Natural killer cell (primary cell): Measurements from ENCODE around the gene DMPK. TPM values are rescaled to one million over a fixed set of nuclear protein-coding genes. Genes with fewer than 3 reads are reported as not detected.

Source experiments
- ATAC-seq, 3 donors: fragments of 150-1000 bp in 2 of 3; fragments of 200-7000 bp in 1 of 3; cut with Tn5 transposase; 1 replicate in 1 of 3; 2 replicates in 2 of 3; pipeline ENCODE4 v1.10.0; 2021; ENCODE audit warnings: mild to moderate bottlenecking in 2 of 3, moderate library complexity in 2 of 3
- DNase-seq, 2 donors: peaks; one replicate each; pipeline versions ENCODE4 v3.0.0 to v3.0.0-alpha.2; 2013 to 2021; ENCODE audit warnings: mixed read lengths in 1 of 2
- H3K27ac ChIP-seq: one replicate; pipeline ENCODE4 v1.5.1; 2013; ENCODE audit warnings: mild to moderate bottlenecking, low read length
- H3K27me3 ChIP-seq: one replicate; pipeline ENCODE4 v1.6.1; 2013; ENCODE audit warnings: low read length; ENCODE audit not compliant: control insufficient read depth, insufficient read depth
- H3K36me3 ChIP-seq: one replicate; pipeline ENCODE4 v1.6.1; 2013; ENCODE audit warnings: low read length; ENCODE audit not compliant: control insufficient read depth, insufficient read depth
- H3K4me1 ChIP-seq: one replicate; pipeline ENCODE4 v1.6.1; 2013; ENCODE audit warnings: low read length; ENCODE audit not compliant: control insufficient read depth, insufficient read depth
- H3K4me3 ChIP-seq: one replicate; pipeline ENCODE4 v1.5.1; 2013; ENCODE audit warnings: low read length
- H3K9me3 ChIP-seq: one replicate; pipeline ENCODE4 v1.6.1; 2013; ENCODE audit warnings: low read length; ENCODE audit not compliant: control insufficient read depth, insufficient read depth
- H3K27ac Mint-ChIP-seq, 2 donors: one replicate each; pipeline ENCODE4 v1.8.0; 2022; ENCODE audit warnings: mild to moderate bottlenecking in 2 of 2, mixed read lengths in 2 of 2, moderate library complexity in 1 of 2
- H3K27me3 Mint-ChIP-seq, 2 donors: one replicate each; pipeline ENCODE4 v1.8.0; 2022; ENCODE audit warnings: low read depth in 2 of 2, mixed read lengths in 2 of 2
- H3K36me3 Mint-ChIP-seq: one replicate; pipeline ENCODE4 v1.8.0; 2022; ENCODE audit warnings: mixed read lengths
- H3K4me1 Mint-ChIP-seq, 2 donors: one replicate each; pipeline ENCODE4 v1.8.0; 2022; ENCODE audit warnings: mixed read lengths in 2 of 2
- H3K4me3 Mint-ChIP-seq: one replicate; pipeline ENCODE4 v1.8.0; 2022; ENCODE audit warnings: mild to moderate bottlenecking, moderate library complexity, mixed read lengths
- H3K9me3 Mint-ChIP-seq, 2 donors: one replicate each; pipeline ENCODE4 v1.8.0; 2022; ENCODE audit warnings: mixed read lengths in 2 of 2
- WGBS: methylation state at CpG from one replicate; pipeline ENCODE4 v1.1.7; 2013; ENCODE audit warnings: missing lambda C conversion rate; ENCODE audit not compliant: insufficient coverage; 5-methylcytosine and 5-hydroxymethylcytosine counted together
- intact Hi-C: fragments of 100-400 bp; cut with micrococcal nuclease; formaldehyde crosslinking; loops from one replicate; pipeline ENCODE4 v1.14.2; 2022
- total RNA-seq, 4 donors: library from RNA; stranded (reverse); fragments of 120-200 nt in 1 of 4; gene quantifications; one replicate each; pipeline versions ENCODE4 v1.2.3 to v1.2.4, GENCODE V29; 2013 to 2022
- TF ChIP-seq, protein P1 (sequence below): fragments of 200-600 bp; IDR thresholded peaks from one replicate; pipeline ENCODE4 v1.8.0; 2022; ENCODE audit warnings: antibody characterized with exemption

The DMPK gene
- total RNA-seq, 3 donors from 2014 or later (not counting 1 experiment from before 2014, with no cell fraction given): 48.1 to 67.5 (median 49.8) TPM

DNA sequence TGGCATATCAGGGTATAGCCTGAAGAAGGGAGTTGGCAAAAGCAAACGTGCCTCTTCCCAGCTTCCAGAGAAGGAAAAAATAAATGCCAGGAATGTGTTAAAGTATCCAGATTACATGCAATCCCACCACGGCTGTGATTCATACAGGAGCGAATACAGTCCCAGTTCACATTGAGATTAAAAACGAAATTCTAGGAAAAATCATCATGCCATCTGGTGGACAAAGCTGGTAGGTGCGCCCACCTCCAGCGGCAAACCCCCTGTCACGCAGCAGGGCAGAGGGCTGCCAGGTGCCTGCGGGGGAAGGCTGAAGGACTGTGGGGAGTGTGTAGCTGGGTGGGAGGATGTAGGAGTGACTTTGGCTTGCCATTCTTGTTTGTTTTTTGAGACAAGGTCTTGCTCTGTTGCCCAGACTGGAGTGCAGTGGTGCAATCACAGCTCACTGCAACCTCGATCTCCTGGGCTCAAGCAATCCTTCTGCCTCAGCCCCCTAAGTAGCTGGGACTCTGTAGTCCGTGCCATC lies 16.8 kb upstream of the DMPK start:
- DNase-seq: peak; percentile 55 to 83
- peaks cover 0 to 18% of the 10 kb centered on the region in 2 donors for H3K27me3 Mint-ChIP-seq

DNA sequence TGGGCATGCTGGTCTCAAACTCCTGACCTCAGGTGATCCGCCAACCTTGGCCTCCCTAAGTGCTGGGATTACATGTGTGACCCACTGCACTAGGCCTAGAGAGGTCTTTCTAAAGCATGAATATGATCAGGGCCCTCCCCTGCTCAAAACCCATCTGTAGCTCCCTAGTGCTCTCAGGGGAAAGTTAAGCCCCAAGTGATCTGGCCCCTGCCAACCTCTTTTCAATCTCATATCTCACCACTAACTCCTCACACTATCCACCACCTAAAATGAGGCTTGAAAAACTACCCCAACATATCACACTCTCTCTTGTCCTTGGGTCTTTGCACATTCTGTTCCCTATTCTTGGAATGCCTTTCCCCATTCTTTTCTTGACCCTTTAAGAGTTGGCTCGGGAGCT lies 12.3 kb upstream of the DMPK start:
- no peaks in the 10 kb centered on the region for H3K9me3 Mint-ChIP-seq
- peaks cover 5% of the 10 kb centered on the region for H3K27me3 ChIP-seq
- TF ChIP-seq, protein P1, sequence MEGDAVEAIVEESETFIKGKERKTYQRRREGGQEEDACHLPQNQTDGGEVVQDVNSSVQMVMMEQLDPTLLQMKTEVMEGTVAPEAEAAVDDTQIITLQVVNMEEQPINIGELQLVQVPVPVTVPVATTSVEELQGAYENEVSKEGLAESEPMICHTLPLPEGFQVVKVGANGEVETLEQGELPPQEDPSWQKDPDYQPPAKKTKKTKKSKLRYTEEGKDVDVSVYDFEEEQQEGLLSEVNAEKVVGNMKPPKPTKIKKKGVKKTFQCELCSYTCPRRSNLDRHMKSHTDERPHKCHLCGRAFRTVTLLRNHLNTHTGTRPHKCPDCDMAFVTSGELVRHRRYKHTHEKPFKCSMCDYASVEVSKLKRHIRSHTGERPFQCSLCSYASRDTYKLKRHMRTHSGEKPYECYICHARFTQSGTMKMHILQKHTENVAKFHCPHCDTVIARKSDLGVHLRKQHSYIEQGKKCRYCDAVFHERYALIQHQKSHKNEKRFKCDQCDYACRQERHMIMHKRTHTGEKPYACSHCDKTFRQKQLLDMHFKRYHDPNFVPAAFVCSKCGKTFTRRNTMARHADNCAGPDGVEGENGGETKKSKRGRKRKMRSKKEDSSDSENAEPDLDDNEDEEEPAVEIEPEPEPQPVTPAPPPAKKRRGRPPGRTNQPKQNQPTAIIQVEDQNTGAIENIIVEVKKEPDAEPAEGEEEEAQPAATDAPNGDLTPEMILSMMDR: no peak
- DNase-seq: no peak
- H3K9me3 ChIP-seq: no peaks in the 10 kb centered on the region
- H3K27ac ChIP-seq: no peak overlapping the region
- intact Hi-C loops: no loop called here
- peak overlapping the region; percentile 33 to 86 for H3K27ac Mint-ChIP-seq
- no peaks in the 10 kb centered on the region for H3K36me3 Mint-ChIP-seq
- H3K4me3 Mint-ChIP-seq: no peak overlapping the region
- H3K4me1 Mint-ChIP-seq: peaks cover 29 to 39% of the 10 kb centered on the region in 2 donors
- ATAC-seq: no peak
- 86% methylated on average over 2 of the region's 2 CpGs for WGBS
- no peak overlapping the region for H3K4me3 ChIP-seq
- peaks cover 0 to 13% of the 10 kb centered on the region in 2 donors for H3K27me3 Mint-ChIP-seq
- H3K36me3 ChIP-seq: no peaks in the 10 kb centered on the region
- H3K4me1 ChIP-seq: peaks cover 32% of the 10 kb centered on the region

More for the DNA sequence above, 16.8 kb upstream of the DMPK start:
- TF ChIP-seq, protein P1: peak; percentile 86
- Mint-ChIP-seq H3K4me3 (no peak overlapping the region), H3K36me3 (no peaks in the 10 kb centered on the region), H3K4me1 (peaks cover under 1 to 5% of the 10 kb centered on the region in 2 donors), H3K27ac (no peak overlapping the region), H3K9me3 (no peaks in the 10 kb centered on the region)
- H3K27ac ChIP-seq: no peak overlapping the region
- 9% methylated on average over 10 of the region's 10 CpGs for WGBS
- peaks cover 5% of the 10 kb centered on the region for H3K27me3 ChIP-seq
- peak; percentile 77 to 96 (median 88) for ATAC-seq
- H3K4me1 ChIP-seq: no peaks in the 10 kb centered on the region
- H3K36me3 ChIP-seq: no peaks in the 10 kb centered on the region
- H3K4me3 ChIP-seq: no peak overlapping the region
- H3K9me3 ChIP-seq: no peaks in the 10 kb centered on the region
- intact Hi-C loops: loop anchor here (1.0 kb wide), 1 partner anchor 29 kb away; no protein-coding TSS in a partner anchor

DNA sequence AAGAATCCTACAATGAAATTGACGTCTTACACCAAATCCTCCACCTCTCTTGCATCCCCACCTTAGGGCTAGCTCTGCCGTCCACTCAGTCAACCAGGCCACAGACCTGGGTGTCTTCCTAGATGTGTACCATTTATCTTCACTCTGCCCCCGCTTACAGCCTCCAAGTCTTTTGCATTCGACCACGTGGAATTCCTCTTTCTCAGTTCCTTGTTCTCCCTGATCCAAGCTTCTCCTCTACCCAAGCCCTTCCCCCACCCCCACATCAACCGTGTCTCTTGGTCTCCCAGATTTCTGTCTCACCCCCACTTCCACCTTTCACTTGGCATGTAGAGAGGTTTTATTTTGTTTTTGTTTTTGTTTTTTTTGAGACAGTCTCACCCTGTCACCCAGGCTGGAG lies 11.6 kb upstream of the DMPK start:
- Mint-ChIP-seq H3K27ac (peak overlapping the region; percentile 86 to 98), H3K4me1 (peaks cover 33 to 38% of the 10 kb centered on the region in 2 donors), H3K36me3 (peaks cover 5% of the 10 kb centered on the region), H3K27me3 (peaks cover 0 to 9% of the 10 kb centered on the region in 2 donors), H3K4me3 (peak overlapping the region; percentile 82), H3K9me3 (no peaks in the 10 kb centered on the region)
- intact Hi-C loops: loop anchor here (1.0 kb wide), 1 partner anchor 24 kb away; no protein-coding TSS in a partner anchor
- no peaks in the 10 kb centered on the region for H3K9me3 ChIP-seq
- peaks cover 7% of the 10 kb centered on the region for H3K36me3 ChIP-seq
- H3K4me3 ChIP-seq: no peak overlapping the region
- TF ChIP-seq, protein P1: no peak
- DNase-seq (no peak), ATAC-seq (no peak)
- H3K4me1 ChIP-seq: peaks cover 32% of the 10 kb centered on the region
- 31% methylated on average over 5 of the region's 6 CpGs for WGBS
- H3K27me3 ChIP-seq: peaks cover 5% of the 10 kb centered on the region
- H3K27ac ChIP-seq: no peak overlapping the region

DNA sequence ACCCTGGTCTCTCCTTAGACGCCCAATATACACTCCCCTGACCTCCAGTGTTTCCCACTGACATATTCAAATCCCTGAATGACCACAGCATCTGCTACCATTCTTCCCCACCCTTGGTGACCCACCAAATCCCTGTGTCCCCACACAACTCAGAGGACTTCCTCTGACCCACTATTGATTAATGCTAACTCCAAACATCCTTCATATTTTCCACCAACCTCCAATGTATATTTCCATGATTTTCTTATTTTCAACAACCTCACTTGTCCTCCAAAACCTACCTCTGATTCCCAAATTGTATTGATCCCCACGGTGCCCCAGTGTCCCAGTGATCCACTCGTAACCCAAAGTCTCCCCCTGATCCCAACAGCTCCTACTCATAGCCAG lies 10.9 kb upstream of the DMPK start:
- H3K4me1 ChIP-seq: peaks cover 32% of the 10 kb centered on the region
- peak overlapping the region; percentile 82 for H3K4me3 Mint-ChIP-seq
- peaks cover 34 to 42% of the 10 kb centered on the region in 2 donors for H3K4me1 Mint-ChIP-seq
- no peaks in the 10 kb centered on the region for H3K9me3 Mint-ChIP-seq
- H3K36me3 Mint-ChIP-seq: peaks cover 10% of the 10 kb centered on the region
- DNase-seq: no peak
- ATAC-seq: no peak
- peak overlapping the region; percentile 68 for H3K27ac ChIP-seq
- TF ChIP-seq, protein P1: no peak
- peaks cover 5% of the 10 kb centered on the region for H3K27me3 ChIP-seq
- intact Hi-C loops: loop anchor here (1.0 kb wide), 1 partner anchor 23 kb away; no protein-coding TSS in a partner anchor
- H3K9me3 ChIP-seq: no peaks in the 10 kb centered on the region
- peak overlapping the region; percentile 86 to 98 for H3K27ac Mint-ChIP-seq
- WGBS: 49% methylated on average over 3 of the region's 3 CpGs
- peaks cover 0 to 8% of the 10 kb centered on the region in 2 donors for H3K27me3 Mint-ChIP-seq
- H3K4me3 ChIP-seq: no peak overlapping the region
- H3K36me3 ChIP-seq: peaks cover 10% of the 10 kb centered on the region
